H1 (cell line): Measurements from ENCODE around the gene CKB. TPM values are rescaled to one million over a fixed set of nuclear protein-coding genes. Genes with fewer than 3 reads are reported as not detected.

Experiments
- CTCF ChIA-PET: fragments of 300-600 bp; sonication (Branson Sonifier 250); formaldehyde crosslinking; loops from one replicate; lab custom pipeline; 2021; ENCODE audit not compliant: partially characterized antibody; lab: Charles Lee
- POLR2A ChIA-PET: fragments of 300-600 bp; sonication (Branson Sonifier 250); formaldehyde crosslinking; loops from one replicate; lab custom pipeline; 2021; ENCODE audit warnings: inconsistent platforms; ENCODE audit not compliant: partially characterized antibody; lab: Charles Lee
- DNase-seq, 2 experiments: peaks; one replicate each; pipeline versions ENCODE4 v3.0.0 to v3.0.0-alpha.2; 2010 to 2022; ENCODE audit warnings: low spot score in 2 of 2, low read depth in 1 of 2, mixed read lengths in 1 of 2
- FAIRE-seq: peaks from 2 replicates; lab custom pipeline; 2011; peaks lifted over from hg19 to GRCh38; lab: Jason Lieb, UNC
- H2AFZ ChIP-seq: 2 replicates; pipeline ENCODE4 v1.8.1; 2012; ENCODE audit warnings: low read length, inconsistent platforms
- H2AK5ac ChIP-seq: 2 replicates; pipeline ENCODE4 v1.6.1; 2013; ENCODE audit warnings: low read depth, low read length
- H2BK120ac ChIP-seq: replicated peaks from 2 replicates; pipeline ENCODE3; 2013; ENCODE audit warnings: low read depth, low read length, inconsistent platforms
- H2BK12ac ChIP-seq: 2 replicates; pipeline ENCODE4 v1.6.1; 2013; ENCODE audit warnings: low read depth, low read length
- H2BK15ac ChIP-seq: 2 replicates; pipeline ENCODE4 v1.6.1; 2013; ENCODE audit warnings: low read length
- H2BK20ac ChIP-seq: 2 replicates; pipeline ENCODE4 v1.6.1; 2013; ENCODE audit warnings: low read length
- H2BK5ac ChIP-seq: 2 replicates; pipeline ENCODE4 v1.6.1; 2013; ENCODE audit warnings: low read depth, low read length
- H3K14ac ChIP-seq: 2 replicates; pipeline ENCODE4 v1.6.1; 2013; ENCODE audit warnings: inconsistent platforms; ENCODE audit not compliant: insufficient read length
- H3K18ac ChIP-seq: 2 replicates; pipeline ENCODE4 v1.6.1; 2013; ENCODE audit warnings: low read length; ENCODE audit errors: extremely low read depth
- H3K23ac ChIP-seq: 2 replicates; pipeline ENCODE4 v1.6.1; 2013; ENCODE audit warnings: inconsistent platforms; ENCODE audit not compliant: insufficient read length
- H3K23me2 ChIP-seq: 2 replicates; pipeline ENCODE4 v1.6.1; 2013; ENCODE audit warnings: low read depth, low read length
- H3K27ac ChIP-seq: 2 replicates; pipeline ENCODE4 v1.6.1; 2011; ENCODE audit warnings: low read depth, low read length, inconsistent platforms
- H3K27me3 ChIP-seq, 4 experiments: replicated peaks in 1 of 4; 1 replicate in 1 of 4; 2 replicates in 3 of 4; pipeline versions ENCODE4 v1.6.1 to v1.8.1; 2011 to 2013; ENCODE audit warnings: low read length in 3 of 4, mild to moderate bottlenecking in 3 of 4, inconsistent platforms in 2 of 4, mixed read lengths in 2 of 4, moderate library complexity in 1 of 4; ENCODE audit not compliant: control insufficient read depth in 3 of 4, insufficient read depth in 3 of 4; ENCODE audit errors: extremely low read depth in 1 of 4
- H3K36me3 ChIP-seq, 4 experiments: 2 replicates each; pipeline versions ENCODE4 v1.6.1 to v1.8.1; 2011 to 2013; ENCODE audit warnings: mild to moderate bottlenecking in 4 of 4, low read length in 3 of 4, moderate library complexity in 2 of 4, control low read depth in 1 of 4, inconsistent platforms in 1 of 4; ENCODE audit not compliant: insufficient read depth in 4 of 4, control insufficient read depth in 2 of 4
- H3K4ac ChIP-seq: replicated peaks from 2 replicates; pipeline ENCODE3; 2013; ENCODE audit warnings: low read length, low read depth, mixed read lengths, inconsistent platforms; ENCODE audit not compliant: insufficient read length
- H3K4me1 ChIP-seq, 4 experiments: replicated peaks in 1 of 4; 1 replicate in 1 of 4; 2 replicates in 3 of 4; pipeline versions ENCODE4 v1.6.1 to v1.8.1; 2011 to 2013; ENCODE audit warnings: low read length in 3 of 4, inconsistent platforms in 2 of 4, mixed read lengths in 1 of 4; ENCODE audit not compliant: insufficient read depth in 4 of 4, control insufficient read depth in 3 of 4
- H3K4me2 ChIP-seq, 2 experiments: 2 replicates each; pipeline versions ENCODE4 v1.6.1 to v1.8.1; 2011 to 2013; ENCODE audit warnings: low read depth in 2 of 2, low read length in 2 of 2, control low read depth in 1 of 2, inconsistent platforms in 1 of 2, mild to moderate bottlenecking in 1 of 2; ENCODE audit not compliant: insufficient read depth in 1 of 2
- H3K4me3 ChIP-seq, 4 experiments: fragments of 200-600, 300-600 bp in 1 of 4; sonication (generic), shearing (Covaris generic), sonication (Bioruptor Twin) in 1 of 4; 2 replicates each; pipeline versions ENCODE4 v1.5.1 to v1.8.1; 2011 to 2016; ENCODE audit warnings: low read length in 4 of 4, low read depth in 3 of 4, control low read depth in 2 of 4, inconsistent platforms in 2 of 4, mild to moderate bottlenecking in 2 of 4, mixed read lengths in 1 of 4, moderate library complexity in 1 of 4; ENCODE audit not compliant: insufficient read depth in 2 of 4; ENCODE audit errors: extremely low read depth in 1 of 4
- H3K56ac ChIP-seq: replicated peaks from 2 replicates; pipeline ENCODE3; 2013; ENCODE audit warnings: low read depth, mild to moderate bottlenecking, mixed read lengths, low read length, inconsistent platforms; ENCODE audit not compliant: insufficient read length
- H3K79me1 ChIP-seq: 2 replicates; pipeline ENCODE4 v1.6.1; 2013; ENCODE audit warnings: low read depth, low read length, control low read depth
- H3K79me2 ChIP-seq, 2 experiments: 2 replicates each; pipeline versions ENCODE4 v1.6.1 to v1.8.1; 2012 to 2013; ENCODE audit warnings: low read length in 2 of 2, mild to moderate bottlenecking in 2 of 2, inconsistent platforms in 1 of 2; ENCODE audit not compliant: insufficient read depth in 2 of 2, control insufficient read depth in 1 of 2
- H3K9ac ChIP-seq, 4 experiments: replicated peaks in 1 of 4; 1 replicate in 1 of 4; 2 replicates in 3 of 4; pipeline versions ENCODE4 v1.6.1 to v1.8.1; 2011 to 2013; ENCODE audit warnings: low read depth in 3 of 4, low read length in 3 of 4, control low read depth in 2 of 4, mild to moderate bottlenecking in 2 of 4, moderate library complexity in 2 of 4, inconsistent platforms in 1 of 4; ENCODE audit errors: extremely low read depth in 1 of 4
- H3K9me3 ChIP-seq, 2 experiments: 2 replicates each; pipeline versions ENCODE4 v1.6.1 to v1.8.1; 2012 to 2013; ENCODE audit warnings: mild to moderate bottlenecking in 2 of 2, moderate library complexity in 2 of 2, control low read depth in 1 of 2, inconsistent platforms in 1 of 2, low read depth in 1 of 2, low read length in 1 of 2, mixed read lengths in 1 of 2; ENCODE audit not compliant: insufficient read depth in 2 of 2
- H4K20me1 ChIP-seq, 2 experiments: replicated peaks in 1 of 2; 2 replicates each; pipeline versions ENCODE3 to v1.8.1; 2011 to 2013; ENCODE audit warnings: inconsistent platforms in 2 of 2, low read length in 2 of 2, mild to moderate bottlenecking in 1 of 2; ENCODE audit not compliant: insufficient read depth in 2 of 2, control insufficient read depth in 1 of 2
- H4K5ac ChIP-seq: 2 replicates; pipeline ENCODE4 v1.6.1; 2013; ENCODE audit warnings: low read length, low read depth, mixed read lengths, inconsistent platforms; ENCODE audit not compliant: insufficient read length
- H4K8ac ChIP-seq: 2 replicates; pipeline ENCODE4 v1.8.0; 2013; ENCODE audit warnings: mild to moderate bottlenecking, moderate library complexity, low read length, inconsistent platforms; ENCODE audit not compliant: insufficient read depth; ENCODE audit errors: extremely low read depth
- H4K91ac ChIP-seq: replicated peaks from 2 replicates; pipeline ENCODE3; 2013; ENCODE audit warnings: low read length, mixed read lengths, inconsistent platforms; ENCODE audit not compliant: insufficient read length
- GTF2F1 ChIP-seq: IDR thresholded peaks from 2 replicates; pipeline ENCODE4 v1.6.1; 2012; ENCODE audit warnings: low read depth, low read length, improper control_type of control experiment, borderline replicate concordance
- KDM4A ChIP-seq: IDR thresholded peaks from one replicate; pipeline ENCODE4 v1.7.1; 2012; ENCODE audit warnings: low read depth, mild to moderate bottlenecking, moderate library complexity, low read length, inconsistent platforms; ENCODE audit not compliant: severe bottlenecking
- TBP ChIP-seq: IDR thresholded peaks from 2 replicates; pipeline ENCODE4 v1.6.1; 2011; ENCODE audit warnings: low read depth, low read length, improper control_type of control experiment
- WGBS, 2 experiments: shearing (Covaris generic) in 1 of 2; methylation state at CpG; one replicate each; pipeline versions ENCODE4 v1.1.6 to v1.1.7; 2013 to 2015; ENCODE audit warnings: low lambda C conversion rate in 2 of 2, mixed read lengths in 2 of 2, inconsistent platforms in 1 of 2, low coverage in 1 of 2, missing lambda C conversion rate in 1 of 2; ENCODE audit not compliant: insufficient replicate concordance in 2 of 2, insufficient coverage in 1 of 2, insufficient read length in 1 of 2; ENCODE audit errors: extremely low coverage in 1 of 2, missing lambda C conversion rate in 1 of 2; 5-methylcytosine and 5-hydroxymethylcytosine counted together
- polyA plus RNA-seq, 7 experiments: library from polyadenylated mRNA; depleted of rRNA in 3 of 7; stranded (reverse) in 5 of 7; unstranded in 2 of 7; fragments of >200 nt in 5 of 7; fragments of 200-250 nt in 2 of 7; gene quantifications; 1 replicate in 5 of 7; 2 replicates in 1 of 7; 4 replicates in 1 of 7; pipeline versions ENCODE4 v1.2.1 to v1.2.3, GENCODE V29; 2011 to 2013; ENCODE audit warnings: missing spikeins in 2 of 7, mixed read lengths in 2 of 7
- total RNA-seq: library from RNA; stranded (reverse); fragmentation: NEBNext Ultra II Directional; extraction: Animal tissue kit (Norgen Biotek cat#: 25700); gene quantifications from 2 replicates; pipeline ENCODE4 v1.2.1, GENCODE V29; 2021

CKB gene
- total and polyA plus RNA-seq, 2 of the 8 experiments (the other 6 are each of a cell fraction or from before 2014, with no cell fraction given): 538 to 950 TPM

DNA sequence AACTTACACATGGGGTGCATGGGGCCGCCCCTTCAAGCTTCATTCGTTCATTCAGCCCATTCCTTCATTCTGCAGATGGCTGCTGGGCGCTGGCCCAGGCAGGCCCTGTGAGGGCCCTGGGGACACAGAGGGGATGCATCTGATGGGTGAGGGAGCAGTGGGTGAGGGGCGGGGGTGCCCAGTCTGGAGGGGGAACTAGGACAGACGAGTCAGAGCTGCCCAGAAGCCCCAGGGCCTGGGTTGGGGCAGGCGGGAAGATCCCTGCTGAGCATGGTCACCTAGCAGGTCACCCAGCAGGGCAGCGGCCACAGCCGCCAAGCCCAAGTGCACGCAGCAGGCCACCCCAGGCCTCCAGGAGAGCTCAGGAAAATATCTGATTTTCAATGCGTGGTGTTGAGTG lies 20.5 kb upstream of the CKB start:
- FAIRE-seq (no peak), DNase-seq (no peak)
- ChIA-PET POLR2A (interaction anchor here (1.6 to 29.8 kb wide), 6 partner anchors 10 to 209 kb away, joined by 3 to 844 read pairs (median 20); partner anchors contain the start of genes BAG5, CKB, COA8 and EIF5), CTCF (interaction anchor here (0.9 to 28.8 kb wide), 7 partner anchors 9 to 438 kb away, joined by 3 to 921 read pairs (median 4); partner anchors contain the start of genes CKB and TRMT61A)
- Histone ChIP-seq H3K4ac (peak overlapping the region; percentile 99), H4K91ac (peak overlapping the region; percentile 100), H3K79me2 (no peaks in the 10 kb centered on the region), H4K8ac (peak overlapping the region; percentile 93), H3K18ac (peak overlapping the region; percentile 86), H3K23ac (no peak overlapping the region), H2BK20ac (peak overlapping the region; percentile 100), H2BK5ac (peak overlapping the region; percentile 99; the same call in 1 of the 2 replicates), H3K14ac (no peak overlapping the region), H3K23me2 (no peaks in the 10 kb centered on the region), H3K4me2 (peak overlapping the region; percentile 40 to 86), H3K79me1 (no peaks in the 10 kb centered on the region), H3K4me1 (peaks cover 0 to 34% (median 29%) of the 10 kb centered on the region in 4 experiments; a peak in 6 of 7 replicates), H2BK12ac (peak overlapping the region; percentile 100; the same call in 1 of the 2 replicates), H2AFZ (no peak overlapping the region), H3K27ac (peak overlapping the region; percentile 94; the same call in 1 of the 2 replicates), H4K20me1 (peaks cover 0 to 8% of the 10 kb centered on the region in 2 experiments), H3K27me3 (no peaks in the 10 kb centered on the region; a peak in 2 of 7 replicates), H2BK120ac (peak overlapping the region; percentile 97), H2BK15ac (peak overlapping the region; percentile 98; the same call in 1 of the 2 replicates), H3K56ac (peak overlapping the region; percentile 32), H3K4me3 (peak overlapping the region in 1 of 4 experiments; percentile 50; a peak in 2 of 8 replicates), H3K36me3 (no peaks in the 10 kb centered on the region), H3K9ac (peak overlapping the region in 2 of 4 experiments; percentile 29; a peak in 3 of 7 replicates), H3K9me3 (no peaks in the 10 kb centered on the region), H4K5ac (peak overlapping the region; percentile 80), H2AK5ac (peak overlapping the region; percentile 56; the same call in 1 of the 2 replicates)
- WGBS, 2 experiments: 75% methylated on average over 5 of the region's 10 CpGs; no CpG with 5 or more reads in 1 of the 2 experiments
- TF ChIP-seq TBP (no peak), GTF2F1 (no peak), KDM4A (peak; percentile 2)
